ENCODE data around the gene FUOM.

DNA sequence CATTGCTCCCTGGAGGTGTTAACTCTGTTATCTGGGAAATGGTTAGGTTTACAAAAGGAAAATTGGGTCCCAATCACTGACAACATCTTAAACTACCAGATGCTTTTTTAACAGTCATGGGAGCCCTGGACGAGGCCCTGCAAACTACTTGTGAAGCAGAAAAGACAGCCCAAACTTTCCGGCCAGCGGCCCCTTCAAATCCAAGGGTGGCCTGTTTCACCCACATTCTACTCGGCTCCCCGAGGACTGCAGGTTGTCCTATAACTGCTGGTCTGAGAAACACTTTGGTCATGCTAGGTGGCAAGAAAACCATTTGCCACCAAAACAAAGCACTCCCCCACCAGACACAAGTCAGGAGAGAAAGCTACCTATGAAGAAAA is 51.7 kb downstream of the FUOM start:
- TF ChIP-seq CTCF (conservative IDR thresholded peaks at IDR 0.05; ENCODE audit: low read length) (no peak), EZH2phosphoT487 (IDR thresholded peaks at IDR 0.05; ENCODE audit: borderline replicate concordance, low read depth, low read length) (no peak)

All from OCI-LY7 (cell line).